Stimulated activated CD4-positive, alpha-beta T cell treated with anti-CD3 and anti-CD28 coated beads, TNF-alpha, amount 100 ng/mL, for 1 hour (primary cell): Measurements from ENCODE around the gene SH3BGR.
"Not testable (repeated sequence)": the region's sequence is repeated elsewhere in the genome, so short reads cannot be mapped to it uniquely, and the experiment has no call there.

Source experiments
- DNase-seq, 3 donors: peaks; one replicate each; pipeline ENCODE4 v3.0.0-alpha.2; 2020; ENCODE audit warnings: low read depth in 3 of 3, low spot score in 1 of 3

Gene SH3BGR

GRCh38 chr21:39515684-39516472, 64.1 kb downstream of the SH3BGR start:
- no peak for DNase-seq

- peak in 1 of 3 donors; percentile 4 for DNase-seq
Measured at GRCh38 chr21:39518055-39518846, 66.5 kb downstream of the SH3BGR start.

- DNase-seq, result no peak
Measured at GRCh38 chr21:39518847-39519210, 67.1 kb downstream of the SH3BGR start.

GRCh38 chr21:39519835-39520234, 68.1 kb downstream of the SH3BGR start:
- no peak for DNase-seq

GRCh38 chr21:39523399-39523798, 71.6 kb downstream of the SH3BGR start:
- DNase-seq, result no peak

GRCh38 chr21:39523915-39524314, 72.1 kb downstream of the SH3BGR start:
- no peak for DNase-seq

- no peak for DNase-seq
Measured at GRCh38 chr21:39525129-39525528, 73.4 kb downstream of the SH3BGR start.

- DNase-seq, result no peak
Measured at GRCh38 chr21:39525601-39526000, 73.8 kb downstream of the SH3BGR start.

GRCh38 chr21:39527067-39527595, 75.4 kb downstream of the SH3BGR start:
- no peak for DNase-seq

GRCh38 chr21:39527664-39528381, 76.1 kb downstream of the SH3BGR start:
- DNase-seq, result no peak

- no peak for DNase-seq
Measured at GRCh38 chr21:39529026-39529425, 77.3 kb downstream of the SH3BGR start.

- DNase-seq, result no peak
Measured at GRCh38 chr21:39531064-39531463, 79.3 kb downstream of the SH3BGR start.

GRCh38 chr21:39531840-39532239, 80.1 kb downstream of the SH3BGR start:
- DNase-seq, result no peak

- DNase-seq, result no peak
Measured at GRCh38 chr21:39533545-39534380, 82.0 kb downstream of the SH3BGR start.

GRCh38 chr21:39535646-39536437, 84.1 kb downstream of the SH3BGR start:
- DNase-seq, result no peak

GRCh38 chr21:39536835-39537234, 85.1 kb downstream of the SH3BGR start:
- DNase-seq, result no peak

- no peak for DNase-seq
Measured at GRCh38 chr21:39537571-39537970, 85.8 kb downstream of the SH3BGR start.

- no peak for DNase-seq
Measured at GRCh38 chr21:39538453-39539042, 86.8 kb downstream of the SH3BGR start.

GRCh38 chr21:39540367-39540766, 88.6 kb downstream of the SH3BGR start:
- not testable (repeated sequence) for DNase-seq
